ENCODE measurements around the gene TRIML1. TPM values are rescaled to one million over a fixed set of nuclear protein-coding genes. Genes with fewer than 3 reads are reported as not detected.
"Not testable (repeated sequence)": the region's sequence is repeated elsewhere in the genome, so short reads cannot be mapped to it uniquely, and the experiment has no call there.

Gene TRIML1
- total and polyA plus RNA-seq, 8 donors: not detected

DNA sequence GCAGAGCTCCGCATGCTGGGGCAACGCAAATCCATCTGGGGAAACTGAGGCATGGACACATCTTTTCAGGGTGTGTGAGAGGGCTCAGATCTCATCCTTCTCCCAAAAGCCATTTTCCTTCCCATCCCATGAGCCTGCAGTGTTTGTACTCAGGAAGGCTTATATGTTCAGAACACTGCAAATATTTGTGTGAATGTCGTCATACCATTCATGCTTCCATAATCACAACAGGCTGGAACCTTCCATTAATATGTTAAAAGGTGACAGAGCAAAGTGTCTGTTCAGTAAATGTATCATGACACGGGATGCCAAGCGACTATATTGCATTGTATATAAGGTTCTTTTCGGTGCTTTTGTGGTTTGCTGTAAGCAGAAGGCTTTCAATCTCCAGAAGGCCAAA is 8.5 kb downstream of the TRIML1 start:
- H3K27me3 ChIP-seq: no peaks in the 10 kb centered on the region
- DNase-seq (no peak), FAIRE-seq (no peak), ATAC-seq (no peak)
- no peak overlapping the region for H3K27ac ChIP-seq
- WGBS, 2 donors: 70 to 83% methylated on average over 6 of the region's 6 CpGs
- TF ChIP-seq, protein P1, sequence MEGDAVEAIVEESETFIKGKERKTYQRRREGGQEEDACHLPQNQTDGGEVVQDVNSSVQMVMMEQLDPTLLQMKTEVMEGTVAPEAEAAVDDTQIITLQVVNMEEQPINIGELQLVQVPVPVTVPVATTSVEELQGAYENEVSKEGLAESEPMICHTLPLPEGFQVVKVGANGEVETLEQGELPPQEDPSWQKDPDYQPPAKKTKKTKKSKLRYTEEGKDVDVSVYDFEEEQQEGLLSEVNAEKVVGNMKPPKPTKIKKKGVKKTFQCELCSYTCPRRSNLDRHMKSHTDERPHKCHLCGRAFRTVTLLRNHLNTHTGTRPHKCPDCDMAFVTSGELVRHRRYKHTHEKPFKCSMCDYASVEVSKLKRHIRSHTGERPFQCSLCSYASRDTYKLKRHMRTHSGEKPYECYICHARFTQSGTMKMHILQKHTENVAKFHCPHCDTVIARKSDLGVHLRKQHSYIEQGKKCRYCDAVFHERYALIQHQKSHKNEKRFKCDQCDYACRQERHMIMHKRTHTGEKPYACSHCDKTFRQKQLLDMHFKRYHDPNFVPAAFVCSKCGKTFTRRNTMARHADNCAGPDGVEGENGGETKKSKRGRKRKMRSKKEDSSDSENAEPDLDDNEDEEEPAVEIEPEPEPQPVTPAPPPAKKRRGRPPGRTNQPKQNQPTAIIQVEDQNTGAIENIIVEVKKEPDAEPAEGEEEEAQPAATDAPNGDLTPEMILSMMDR (IDR thresholded peaks at IDR 0.05): no peak
- intact Hi-C loops (cut with DNase I): no loop called here
- no peak overlapping the region for H3K4me3 ChIP-seq
- no peaks in the 10 kb centered on the region for H3K36me3 ChIP-seq
- H3K4me1 ChIP-seq: no peaks in the 10 kb centered on the region
- H3K9me3 ChIP-seq: no peaks in the 10 kb centered on the region

DNA sequence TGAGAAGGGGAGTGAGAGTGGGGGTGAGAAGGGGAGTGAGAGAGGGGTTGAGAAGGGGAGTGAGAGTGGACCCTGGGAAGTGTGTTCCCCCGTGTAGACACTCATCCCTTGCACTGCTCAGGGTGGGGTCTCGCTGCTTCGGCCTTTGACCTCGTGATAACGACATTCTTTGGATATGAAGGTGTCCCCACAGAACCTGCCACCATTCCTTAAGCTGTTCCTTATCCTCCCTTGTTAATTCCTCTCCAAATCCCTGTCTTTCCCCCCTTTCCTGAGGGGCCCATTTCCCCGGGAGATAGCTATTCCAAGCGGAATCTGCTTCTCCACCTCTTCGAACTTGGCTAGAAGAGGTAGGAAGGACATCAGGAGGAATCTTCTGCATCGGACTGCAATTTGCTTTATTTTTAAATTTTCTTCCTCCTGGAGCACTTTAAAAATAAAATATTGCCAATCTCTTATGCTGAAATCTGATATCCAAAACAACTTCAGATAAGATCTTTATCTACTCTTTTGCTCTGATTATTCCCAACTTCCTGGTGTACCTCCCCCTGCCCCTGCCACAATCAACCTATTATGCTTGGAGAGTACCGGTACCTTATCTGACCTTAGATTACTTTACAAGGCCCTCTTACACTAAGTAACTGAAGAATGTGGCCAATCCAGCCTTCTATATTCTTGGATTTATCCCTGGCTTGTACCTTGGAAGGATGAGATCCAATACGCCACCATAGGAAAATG is 15.6 kb downstream of the TRIML1 start:
- ATAC-seq (peak in 1 of 4 donors; percentile 52), DNase-seq (no peak), FAIRE-seq (no peak)
- intact Hi-C loops (cut with DNase I): no loop called here
- Histone ChIP-seq H3K27me3 (no peaks in the 10 kb centered on the region), H3K9me3 (no peaks in the 10 kb centered on the region), H3K4me1 (no peaks in the 10 kb centered on the region), H3K36me3 (no peaks in the 10 kb centered on the region), H3K27ac (no peak overlapping the region), H3K4me3 (no peak overlapping the region)
- TF ChIP-seq, protein P1 (IDR thresholded peaks at IDR 0.05): no peak
- 71 to 78% methylated on average over 11 of the region's 11 CpGs for WGBS, 2 donors

DNA sequence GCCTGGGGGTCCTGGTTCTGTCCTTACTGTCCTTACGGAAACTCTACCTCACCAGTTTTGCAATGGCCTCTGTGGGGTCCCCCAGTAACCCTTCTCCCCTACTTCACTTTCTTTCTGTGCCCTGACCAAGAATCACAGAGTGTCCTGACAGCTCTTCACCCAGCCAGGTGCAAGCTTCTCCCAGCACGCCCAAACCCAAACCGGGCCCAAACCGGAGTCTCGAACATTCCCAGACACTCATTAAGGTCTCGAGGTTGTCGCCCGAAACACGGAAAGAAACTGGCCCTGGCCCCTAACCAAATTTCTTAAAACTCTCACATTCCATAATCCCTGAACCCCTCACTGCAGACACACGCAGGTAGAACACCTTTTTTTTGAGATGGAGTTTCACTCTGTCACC is 19.1 kb downstream of the TRIML1 start:
- no peak overlapping the region for H3K4me3 ChIP-seq
- H3K9me3 ChIP-seq: no peaks in the 10 kb centered on the region
- intact Hi-C loops (cut with DNase I): no loop called here
- 80 to 86% methylated on average over 10 of the region's 10 CpGs for WGBS, 2 donors
- ATAC-seq (no peak), FAIRE-seq (no peak), DNase-seq (no peak)
- no peaks in the 10 kb centered on the region for H3K36me3 ChIP-seq
- no peaks in the 10 kb centered on the region for H3K4me1 ChIP-seq
- H3K27ac ChIP-seq: no peak overlapping the region
- H3K27me3 ChIP-seq: no peaks in the 10 kb centered on the region
- TF ChIP-seq, protein P1 (IDR thresholded peaks at IDR 0.05): no peak

DNA sequence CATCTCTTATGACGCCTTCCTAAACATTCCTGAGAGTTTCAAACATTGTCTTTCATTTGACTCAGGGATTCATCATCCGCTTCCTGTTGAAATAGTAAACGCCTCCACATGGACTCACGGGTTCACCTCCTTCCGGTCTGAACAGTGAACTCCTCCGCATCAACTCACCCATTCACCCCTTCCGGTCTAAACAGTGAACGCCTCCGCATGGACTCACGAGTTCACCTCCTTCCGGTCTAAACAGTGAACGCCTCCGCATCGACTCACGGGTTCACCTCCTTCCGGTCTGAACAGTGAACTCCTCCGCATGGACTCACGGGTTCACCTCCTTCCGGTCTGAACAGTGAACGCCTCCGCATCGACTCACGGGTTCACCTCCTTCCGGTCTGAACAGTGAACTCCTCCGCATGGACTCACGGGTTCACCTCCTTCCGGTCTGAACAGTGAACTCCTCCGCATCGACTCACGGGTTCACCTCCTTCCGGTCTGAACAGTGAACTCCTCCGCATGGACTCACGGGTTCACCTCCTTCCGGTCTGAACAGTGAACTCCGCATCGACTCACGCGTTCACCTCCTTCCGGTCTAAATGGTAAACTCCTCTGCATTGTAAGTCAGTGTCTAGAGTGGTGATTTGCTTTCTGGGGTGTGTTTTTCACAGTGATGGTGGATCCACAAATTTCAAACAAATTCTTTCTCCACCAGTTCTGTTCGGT is 20.4 kb downstream of the TRIML1 start:
- WGBS, 2 donors: 83 to 89% methylated on average over 38 to 40 of the region's 40 CpGs
- H3K4me1 ChIP-seq; H3K4me3 ChIP-seq; H3K9me3 ChIP-seq; H3K36me3 ChIP-seq; intact Hi-C loops (cut with DNase I); DNase-seq; H3K27me3 ChIP-seq; ATAC-seq; FAIRE-seq; H3K27ac ChIP-seq: not testable (repeated sequence)

DNA sequence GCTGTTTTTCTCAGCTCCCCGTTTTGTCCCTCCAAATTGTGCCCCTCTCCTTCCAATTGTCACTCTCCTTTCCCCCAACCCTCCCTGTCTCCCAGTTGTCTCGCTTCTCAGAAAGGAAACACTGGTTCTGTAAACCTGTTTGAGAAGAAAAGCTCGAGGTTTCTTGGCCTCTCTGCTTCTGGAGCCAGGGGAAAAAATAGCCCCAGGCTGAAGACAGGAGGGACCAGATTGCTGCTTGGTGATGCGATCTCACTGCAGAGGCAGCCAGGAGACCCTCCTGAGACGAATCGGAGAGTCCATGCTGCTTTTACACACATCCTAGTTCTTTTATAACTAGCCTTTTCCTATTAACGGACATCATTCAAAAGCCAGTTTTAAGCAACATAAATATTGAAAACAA is 21.2 kb downstream of the TRIML1 start:
- Histone ChIP-seq H3K4me1 (no peaks in the 10 kb centered on the region), H3K27ac (no peak overlapping the region), H3K36me3 (no peaks in the 10 kb centered on the region), H3K27me3 (no peaks in the 10 kb centered on the region), H3K4me3 (no peak overlapping the region), H3K9me3 (no peaks in the 10 kb centered on the region)
- intact Hi-C loops (cut with DNase I): no loop called here
- TF ChIP-seq, protein P1 (IDR thresholded peaks at IDR 0.05): no peak
- WGBS, 2 donors: 52 to 63% methylated on average over 7 of the region's 7 CpGs
- DNase-seq (no peak), FAIRE-seq (no peak), ATAC-seq (no peak)

All from pancreas (tissue), 10 donors.